Measurements from ENCODE around the gene KRTAP10-6.
"Not testable (repeated sequence)": the region's sequence is repeated elsewhere in the genome, so short reads cannot be mapped to it uniquely, and the experiment has no call there.

KRTAP10-6 gene

GRCh38 chr21:44617071-44617501 is 24.8 kb upstream of the KRTAP10-6 start:
- DNase-seq = no peak

GRCh38 chr21:44616591-44616926 is 24.3 kb upstream of the KRTAP10-6 start:
- DNase-seq = no peak

- DNase-seq = no peak
These were observed 23.7 kb upstream of the KRTAP10-6 start for GRCh38 chr21:44615911-44616590.

GRCh38 chr21:44615466-44615865 is 23.2 kb upstream of the KRTAP10-6 start:
- no peak for DNase-seq

- DNase-seq = no peak
These were observed 22.7 kb upstream of the KRTAP10-6 start for GRCh38 chr21:44614961-44615391.

- no peak for DNase-seq
These were observed 21.9 kb upstream of the KRTAP10-6 start for GRCh38 chr21:44614161-44614631.

GRCh38 chr21:44613386-44614155 is 21.3 kb upstream of the KRTAP10-6 start:
- DNase-seq = no peak

- no peak for DNase-seq
These were observed 20.4 kb upstream of the KRTAP10-6 start for GRCh38 chr21:44612669-44613229.

- no peak for DNase-seq
These were observed 19.8 kb upstream of the KRTAP10-6 start, which contains the start of gene KRTAP10-8 for GRCh38 chr21:44612029-44612486. KRTAP10-8 (plus strand) TSS chr21:44612079; CDS start chr21:44612101, 22 bp downstream.

GRCh38 chr21:44611551-44611950 is 19.2 kb upstream of the KRTAP10-6 start:
- no peak for DNase-seq

GRCh38 chr21:44610157-44610843 is 18.0 kb upstream of the KRTAP10-6 start:
- DNase-seq = not testable (repeated sequence)

- no peak for DNase-seq
These were observed 16.9 kb upstream of the KRTAP10-6 start for GRCh38 chr21:44609193-44609592.

- no peak for DNase-seq
These were observed 14.2 kb upstream of the KRTAP10-6 start for GRCh38 chr21:44606495-44606894.

GRCh38 chr21:44603911-44604310 is 11.6 kb upstream of the KRTAP10-6 start:
- no peak for DNase-seq

GRCh38 chr21:44603109-44603875 is 11.0 kb upstream of the KRTAP10-6 start:
- no peak for DNase-seq

- no peak for DNase-seq
These were observed 10.2 kb upstream of the KRTAP10-6 start for GRCh38 chr21:44602463-44602850.

GRCh38 chr21:44601596-44602462 is 9.5 kb upstream of the KRTAP10-6 start:
- DNase-seq = no peak

- not testable (repeated sequence) for DNase-seq
These were observed 8.8 kb upstream of the KRTAP10-6 start for GRCh38 chr21:44601091-44601490.

- not testable (repeated sequence) for DNase-seq
These were observed 8.0 kb upstream of the KRTAP10-6 start, which contains the start of gene KRTAP10-7 for GRCh38 chr21:44600118-44600978. KRTAP10-7 (plus strand) TSS chr21:44600597; CDS start chr21:44600622, 25 bp downstream.
